T1000 (cell line): ENCODE results near the gene PIGR.

Experiments
- DNase-seq: peaks from one replicate; lab custom pipeline; 2025; ENCODE audit warnings: mixed read lengths; lab: John Stamatoyannopoulos, UW

Gene PIGR

GRCh38 chr1:206946261-206946660 lies at the start of gene PIGR:
PIGR (minus strand) TSS chr1:206946466; CDS start chr1:206940531, 5,935 bp downstream.
- DNase-seq: no peak

GRCh38 chr1:206992790-206993189 lies 46.5 kb upstream of the PIGR start:
- DNase-seq: no peak

GRCh38 chr1:206987873-206988272 lies 41.6 kb upstream of the PIGR start:
- no peak for DNase-seq

- no peak for DNase-seq
These were observed 40.6 kb upstream of the PIGR start for GRCh38 chr1:206986885-206987284.

- no peak for DNase-seq
These were observed 40.1 kb upstream of the PIGR start for GRCh38 chr1:206986402-206986801.

- no peak for DNase-seq
These were observed 39.0 kb upstream of the PIGR start for GRCh38 chr1:206985162-206985749.

- no peak for DNase-seq
These were observed 36.0 kb upstream of the PIGR start for GRCh38 chr1:206982216-206982615.

- DNase-seq: no peak
These were observed 33.2 kb upstream of the PIGR start for GRCh38 chr1:206979379-206980043.

GRCh38 chr1:206978259-206978658 lies 32.0 kb upstream of the PIGR start:
- no peak for DNase-seq

- DNase-seq: no peak
These were observed 29.0 kb upstream of the PIGR start for GRCh38 chr1:206975306-206975705.

GRCh38 chr1:206974140-206974539 lies 27.9 kb upstream of the PIGR start:
- no peak for DNase-seq

- DNase-seq: no peak
These were observed 26.5 kb upstream of the PIGR start for GRCh38 chr1:206972728-206973127.

GRCh38 chr1:206971029-206971655 lies 24.9 kb upstream of the PIGR start:
- DNase-seq: no peak

GRCh38 chr1:206970446-206970845 lies 24.2 kb upstream of the PIGR start, which contains the start of gene FCAMR:
FCAMR (minus strand) TSS chr1:206970460; CDS start chr1:206970125, 335 bp downstream.
- no peak for DNase-seq

GRCh38 chr1:206969090-206969489 lies 22.8 kb upstream of the PIGR start:
- DNase-seq: no peak

GRCh38 chr1:206967096-206967849 lies 21.0 kb upstream of the PIGR start:
- no peak for DNase-seq

GRCh38 chr1:206965781-206966180 lies 19.5 kb upstream of the PIGR start:
- no peak for DNase-seq

GRCh38 chr1:206963740-206964139 lies 17.5 kb upstream of the PIGR start:
- no peak for DNase-seq

GRCh38 chr1:206963119-206963712 lies 16.9 kb upstream of the PIGR start:
- DNase-seq: no peak

- DNase-seq: no peak
These were observed 16.0 kb upstream of the PIGR start for GRCh38 chr1:206962272-206962671.

GRCh38 chr1:206961668-206962067 lies 15.4 kb upstream of the PIGR start:
- DNase-seq: no peak
